HG03354 (cell line): ENCODE results near the gene SLC12A8.

ENCODE experiments used
- ATAC-seq: cut with Tn5 transposase; IDR thresholded peaks from one replicate; pipeline ENCODE4 v1.9.1; 2021; ENCODE audit warnings: mild to moderate bottlenecking; ENCODE audit not compliant: unreplicated experiment, poor library complexity, severe bottlenecking

SLC12A8 gene

DNA sequence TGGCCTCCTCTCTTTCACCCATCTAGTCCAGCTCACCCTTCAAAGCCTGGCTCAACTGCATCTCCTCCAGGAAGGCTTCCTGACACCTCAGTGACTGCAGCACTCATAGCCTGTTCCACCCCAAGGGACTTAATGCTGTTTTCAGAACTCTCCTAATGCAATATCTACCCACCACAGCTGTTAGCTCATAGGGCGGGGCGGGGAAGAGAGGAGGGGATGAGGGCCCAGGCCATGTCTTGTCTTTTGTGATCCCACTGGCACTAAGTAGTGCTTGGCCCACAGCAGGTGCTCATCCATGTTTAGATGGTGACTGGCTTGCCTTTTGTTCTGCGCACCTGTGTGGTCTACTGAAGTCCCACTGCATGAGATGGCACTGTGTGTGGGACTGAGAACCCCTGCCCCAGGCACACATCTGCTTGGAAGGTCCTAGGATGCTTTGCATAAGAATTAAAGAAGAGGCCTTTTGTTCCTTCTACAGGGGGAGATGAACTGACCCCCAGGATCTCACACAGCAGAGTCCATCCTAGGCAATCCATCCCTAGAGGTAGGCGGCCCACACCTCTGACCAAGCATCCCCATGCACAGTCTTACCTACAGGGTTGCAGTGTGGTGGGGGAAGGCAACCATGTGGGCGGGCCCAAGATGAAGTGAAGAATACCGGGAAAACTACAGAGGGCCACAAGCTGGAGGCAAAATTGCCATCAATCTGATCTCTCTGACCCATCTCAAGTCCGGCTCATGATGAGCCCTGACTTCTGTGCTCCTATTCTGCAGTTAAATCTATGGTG is 23.0 kb downstream of the SLC12A8 start:
- ATAC-seq: no peak

DNA sequence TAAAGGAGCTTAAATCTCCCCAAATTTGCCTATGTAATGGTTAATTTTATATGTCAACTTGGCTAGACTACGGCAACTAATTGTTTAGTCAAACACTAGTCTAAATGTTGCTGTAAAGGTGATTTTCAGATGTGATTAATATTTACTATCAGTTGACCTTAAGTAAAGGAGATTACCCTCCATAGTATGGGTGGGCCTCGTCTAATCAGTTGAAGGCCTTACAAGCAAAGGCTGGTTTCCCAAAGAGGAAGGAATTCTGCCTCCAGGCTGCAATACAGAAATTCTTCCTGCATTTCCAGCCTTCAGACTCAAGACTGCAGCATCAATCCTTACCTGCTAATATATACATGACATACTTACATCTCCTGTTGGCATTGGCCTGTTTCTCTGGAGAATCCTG is 23.6 kb downstream of the SLC12A8 start:
- ATAC-seq: no peak

- no peak for ATAC-seq
These were observed 25.0 kb downstream of the SLC12A8 start for GRCh38 chr3:125187599-125187910.

DNA sequence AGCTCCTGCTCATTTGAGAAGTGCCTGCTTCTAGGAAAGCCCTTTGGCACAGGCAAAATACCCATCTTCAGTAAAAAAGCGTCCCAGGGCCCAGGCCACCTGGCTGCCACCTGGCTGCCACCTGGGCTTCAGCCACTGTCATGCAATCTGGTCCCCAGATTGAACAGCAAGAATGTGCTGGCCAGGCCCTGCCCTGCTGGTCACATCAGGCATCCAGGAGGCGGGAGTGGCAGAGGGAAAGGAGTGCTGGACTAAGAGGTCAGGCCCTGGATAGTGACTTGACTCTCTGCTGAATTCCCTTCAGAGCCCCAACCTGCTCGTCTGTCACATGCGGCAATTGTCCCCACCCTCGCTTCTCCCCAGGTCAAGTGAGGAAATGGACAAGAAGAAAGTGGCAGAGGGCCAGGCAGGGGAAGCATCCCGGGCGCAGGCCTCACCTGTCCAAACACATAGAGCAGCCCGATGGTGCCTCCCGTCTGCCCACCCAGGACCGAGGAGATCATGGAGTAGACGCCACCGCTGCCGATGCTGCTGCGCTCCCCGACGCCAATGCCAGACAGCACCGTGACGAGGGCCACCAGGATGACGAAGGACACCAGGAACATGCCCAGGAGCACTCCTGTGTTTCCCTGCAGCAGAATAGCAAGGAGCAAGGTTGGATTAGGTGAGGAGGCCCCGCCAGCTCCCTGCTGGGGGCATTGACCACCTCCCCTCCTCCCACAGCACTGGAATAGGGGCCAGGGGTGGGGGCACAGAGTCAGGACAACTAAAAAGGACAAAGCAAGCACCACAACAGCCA is 25.5 kb downstream of the SLC12A8 start:
- no peak for ATAC-seq

GRCh38 chr3:125186261-125186787 is 26.2 kb downstream of the SLC12A8 start:
- ATAC-seq: peak; percentile 48

GRCh38 chr3:125185805-125186204 is 26.7 kb downstream of the SLC12A8 start:
- no peak for ATAC-seq

- no peak for ATAC-seq
These were observed 32.7 kb downstream of the SLC12A8 start for GRCh38 chr3:125179884-125180240.

GRCh38 chr3:125179143-125179883 is 33.2 kb downstream of the SLC12A8 start:
- ATAC-seq: peak; percentile 62

GRCh38 chr3:125177746-125178145 is 34.8 kb downstream of the SLC12A8 start:
- no peak for ATAC-seq

DNA sequence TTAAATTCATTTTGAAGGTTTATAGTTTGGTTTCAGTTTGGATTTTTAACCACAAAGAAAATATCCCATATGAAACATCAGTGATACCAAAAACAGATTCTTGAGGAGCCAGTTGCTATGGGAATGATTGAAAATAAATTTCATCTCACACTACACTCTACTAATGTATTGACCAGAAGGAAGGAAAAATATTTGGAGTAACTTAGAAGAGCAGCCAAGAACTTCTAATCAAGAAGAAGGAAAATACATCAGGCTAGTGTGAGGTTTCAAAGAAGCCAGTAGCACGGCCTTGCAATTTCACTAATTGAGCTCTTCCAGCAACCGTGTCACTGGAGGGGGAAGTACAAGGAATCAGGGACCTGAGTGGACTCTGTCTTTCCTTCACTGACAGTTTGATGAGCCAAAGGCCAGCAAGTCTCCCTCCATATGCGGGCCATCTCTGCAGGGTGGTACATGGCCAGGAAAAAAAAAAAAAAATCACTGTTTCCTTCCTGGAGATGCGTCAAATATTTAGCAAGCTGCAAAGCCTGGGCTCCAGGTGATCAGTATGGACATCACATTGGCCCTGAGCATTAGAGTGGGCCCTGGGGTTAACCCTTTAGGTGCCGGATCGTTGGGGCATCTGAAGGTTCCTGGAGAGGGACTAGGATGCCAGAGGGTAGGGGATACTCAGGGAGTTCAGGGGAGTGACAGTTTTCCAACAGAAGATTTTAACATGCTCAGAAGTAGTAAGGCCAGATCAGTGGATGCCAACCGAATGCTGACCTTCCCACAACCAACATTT is 37.1 kb downstream of the SLC12A8 start:
- ATAC-seq: no peak

- no peak for ATAC-seq
These were observed 40.2 kb downstream of the SLC12A8 start for GRCh38 chr3:125172346-125172745.

DNA sequence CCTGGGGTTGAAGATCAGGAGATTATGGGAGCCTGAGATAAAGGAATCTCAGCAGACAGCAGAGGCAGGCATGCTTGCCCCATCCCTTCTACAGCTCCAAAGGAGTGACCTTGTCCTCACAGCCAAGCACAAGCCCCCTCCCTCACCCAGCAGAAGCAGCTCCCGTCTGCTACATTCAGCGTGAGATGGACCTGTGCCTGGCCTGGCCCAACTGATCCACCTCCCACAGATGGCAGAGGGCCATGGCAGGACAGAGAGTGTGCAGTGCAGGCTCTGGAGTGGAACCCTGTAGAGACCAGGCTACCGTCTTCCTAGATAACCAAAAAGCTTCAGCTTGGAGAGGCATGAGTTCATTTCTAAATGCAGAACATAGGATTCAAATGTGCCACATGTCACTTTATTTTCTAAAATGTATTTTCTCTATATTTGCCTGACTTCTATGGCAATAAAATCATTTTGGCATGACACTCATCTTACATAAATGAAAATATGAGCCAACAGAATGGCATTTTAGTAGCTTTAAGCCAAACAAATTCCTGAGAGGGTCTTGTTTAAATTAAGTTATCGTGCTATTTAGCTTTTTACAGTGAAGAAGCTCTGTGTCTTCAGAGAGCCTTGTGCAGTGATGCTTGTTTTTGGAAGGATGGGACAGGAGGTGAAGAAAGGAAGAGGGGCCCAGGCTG is 43.7 kb downstream of the SLC12A8 start:
- no peak for ATAC-seq

DNA sequence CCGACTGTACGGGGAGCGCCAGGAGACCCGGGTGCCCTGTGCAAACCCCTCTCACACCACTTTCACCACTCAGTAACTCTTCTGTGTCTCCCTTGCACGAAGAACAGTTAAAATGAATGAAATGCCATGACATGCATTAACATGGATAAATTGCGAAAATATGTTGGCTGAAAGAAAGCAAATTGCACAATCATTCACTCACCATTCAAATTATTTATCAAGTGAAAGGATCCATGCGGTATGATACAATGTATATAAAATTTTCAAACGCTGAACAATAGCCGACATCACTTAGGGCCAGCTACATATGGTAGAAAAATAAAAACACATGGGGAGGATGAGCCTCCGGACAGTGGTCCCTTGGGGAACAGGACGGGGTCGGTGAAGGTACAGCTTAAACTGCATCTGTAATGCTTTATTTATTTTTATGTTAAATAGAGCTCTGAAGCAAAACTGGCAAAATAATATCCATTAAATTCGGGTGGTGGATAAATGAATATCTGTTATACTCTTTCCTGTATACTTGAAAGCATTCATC is 45.9 kb downstream of the SLC12A8 start:
- ATAC-seq: no peak

- ATAC-seq: no peak
These were observed 46.5 kb downstream of the SLC12A8 start for GRCh38 chr3:125165948-125166553.

GRCh38 chr3:125165189-125165947 is 47.2 kb downstream of the SLC12A8 start:
- ATAC-seq: no peak

GRCh38 chr3:125163739-125164601 is 48.6 kb downstream of the SLC12A8 start:
- ATAC-seq: no peak
